Gastrocnemius medialis (tissue), 4 donors: ENCODE data around the gene ATXN7. TPM values are rescaled to one million over a fixed set of nuclear protein-coding genes. Genes with fewer than 3 reads are reported as not detected.

ENCODE experiments used
- ATAC-seq, 2 donors: fragments of 150-250 bp; one replicate each; pipeline ENCODE4 v1.9.1; 2016
- DNase-seq, 2 donors: peaks; one replicate each; pipeline ENCODE4 v3.0.0-alpha.2; 2019
- H3K27ac ChIP-seq, 4 donors: fragments of 200-600 bp; sonication (generic); 1 replicate in 1 of 4; 2 replicates in 3 of 4; pipeline ENCODE4 v1.5.1; 2016 to 2018; ENCODE audit warnings: mild to moderate bottlenecking in 2 of 4, moderate library complexity in 1 of 4
- H3K27me3 ChIP-seq, 3 donors: fragments of 200-600 bp; sonication (generic) in 2 of 3; 1 replicate in 1 of 3; 2 replicates in 2 of 3; pipeline versions ENCODE4 v1.5.1 to v1.6.0; 2016 to 2019; ENCODE audit warnings: mild to moderate bottlenecking in 1 of 3, moderate library complexity in 1 of 3
- H3K36me3 ChIP-seq, 2 donors: fragments of 200-600 bp; sonication (generic) in 1 of 2; one replicate each; pipeline ENCODE4 v1.5.1; 2017 to 2018
- H3K4me1 ChIP-seq, 2 donors: fragments of 200-600 bp; sonication (generic) in 1 of 2; one replicate each; pipeline ENCODE4 v1.5.1; 2016 to 2017; ENCODE audit warnings: mild to moderate bottlenecking in 2 of 2
- H3K4me3 ChIP-seq, 4 donors: fragments of 200-600 bp; sonication (generic) in 3 of 4; 1 replicate in 1 of 4; 2 replicates in 3 of 4; pipeline ENCODE4 v1.5.1; 2016 to 2019; ENCODE audit warnings: mild to moderate bottlenecking in 2 of 4
- H3K9me3 ChIP-seq, 3 donors: fragments of 200-600 bp; sonication (generic) in 2 of 3; 1 replicate in 1 of 3; 2 replicates in 2 of 3; pipeline ENCODE4 v1.5.1; 2016 to 2019
- POLR2A ChIP-seq, 2 donors: fragments of 450-650 bp; IDR thresholded peaks; one replicate each; pipeline ENCODE4 v1.6.1; 2017; ENCODE audit warnings: antibody characterized with exemption in 2 of 2, mild to moderate bottlenecking in 2 of 2, moderate library complexity in 2 of 2
- in situ Hi-C, 4 donors: fragments of 200-750 bp; cut with MboI; loops; one replicate each; pipeline versions ENCODE4 v1.15.0 to v1.8.0; 2017; ENCODE audit warnings: low sequenced_read_pairs in 4 of 4
- intact Hi-C: fragments of 100-400 bp; cut with DNase I; formaldehyde crosslinking; loops from one replicate; pipeline ENCODE4 v1.15.1; 2023; ENCODE audit warnings: low total_unique reads
- total RNA-seq, 4 donors: library from RNA; depleted of rRNA; stranded (reverse); fragments of >200 nt; gene quantifications; one replicate each; pipeline versions ENCODE4 v1.1.0 to v1.2.3, GENCODE V29; 2016
- TF ChIP-seq, protein P1 (sequence below), 5 experiments: fragments of 450-650 bp in 3 of 5; fragments of 200-600 bp in 2 of 5; sonication (generic) in 2 of 5; IDR thresholded peaks in 4 of 5; conservative IDR thresholded peaks in 1 of 5; 1 replicate in 4 of 5; 2 replicates in 1 of 5; pipeline ENCODE4 v1.5.1; 2016 to 2019; ENCODE audit warnings: antibody characterized with exemption in 5 of 5, mild to moderate bottlenecking in 3 of 5, moderate library complexity in 3 of 5

Gene ATXN7
- total RNA-seq, 4 donors from 2014 or later: 14.5 to 27.4 (median 23.7) TPM

DNA sequence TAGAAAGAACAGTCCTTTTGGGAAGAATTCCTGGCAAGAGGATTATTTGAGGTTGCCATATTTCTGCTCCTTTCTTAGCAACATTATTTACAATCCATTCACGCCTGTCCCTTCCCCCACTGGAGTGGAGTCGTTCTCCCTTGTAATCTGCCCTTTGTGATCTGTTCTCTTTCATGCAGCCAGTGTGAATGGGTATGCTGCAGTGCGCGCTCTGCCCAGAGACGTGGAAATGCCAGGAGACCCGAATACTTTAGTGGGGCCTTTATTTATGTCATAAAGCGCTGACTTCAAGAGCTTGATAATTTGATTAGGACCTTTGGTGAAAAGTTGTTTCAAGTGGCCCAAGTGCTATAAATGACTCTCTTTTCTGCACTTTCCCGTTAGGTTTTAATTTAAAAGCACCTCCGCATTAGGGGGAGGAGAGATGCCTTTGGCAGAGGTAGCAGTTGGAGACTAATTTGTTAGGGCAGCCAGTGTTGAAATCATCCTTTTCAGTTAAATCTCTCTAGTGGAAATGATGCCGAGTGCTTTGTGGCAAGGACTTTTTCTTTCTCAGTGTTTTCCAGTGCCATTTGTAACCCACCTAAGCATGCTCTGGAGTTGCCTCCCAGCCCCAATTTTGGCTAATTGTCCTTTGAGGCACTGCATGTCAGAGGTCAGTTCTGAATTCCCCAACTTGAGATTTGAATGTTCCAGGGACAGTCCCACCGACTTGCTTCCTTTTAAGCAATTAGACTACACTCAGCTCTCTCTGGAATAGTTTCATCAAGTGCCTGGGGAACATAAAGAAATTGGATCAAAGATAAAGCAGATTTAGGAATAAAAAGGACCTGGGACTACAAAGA, 107.2 kb downstream of the ATXN7 start:
- in situ Hi-C loops (no loop called here), intact Hi-C loops (no loop called here)
- no peak for ATAC-seq
- no peak for DNase-seq
- Histone ChIP-seq H3K4me3 (no peak overlapping the region), H3K4me1 (peaks cover 69 to 74% of the 10 kb centered on the region in 2 donors), H3K27ac (peak overlapping the region; percentile 14 to 25 (median 20)), H3K27me3 (no peaks in the 10 kb centered on the region), H3K36me3 (no peaks in the 10 kb centered on the region), H3K9me3 (no peaks in the 10 kb centered on the region)
- TF ChIP-seq, protein P1, sequence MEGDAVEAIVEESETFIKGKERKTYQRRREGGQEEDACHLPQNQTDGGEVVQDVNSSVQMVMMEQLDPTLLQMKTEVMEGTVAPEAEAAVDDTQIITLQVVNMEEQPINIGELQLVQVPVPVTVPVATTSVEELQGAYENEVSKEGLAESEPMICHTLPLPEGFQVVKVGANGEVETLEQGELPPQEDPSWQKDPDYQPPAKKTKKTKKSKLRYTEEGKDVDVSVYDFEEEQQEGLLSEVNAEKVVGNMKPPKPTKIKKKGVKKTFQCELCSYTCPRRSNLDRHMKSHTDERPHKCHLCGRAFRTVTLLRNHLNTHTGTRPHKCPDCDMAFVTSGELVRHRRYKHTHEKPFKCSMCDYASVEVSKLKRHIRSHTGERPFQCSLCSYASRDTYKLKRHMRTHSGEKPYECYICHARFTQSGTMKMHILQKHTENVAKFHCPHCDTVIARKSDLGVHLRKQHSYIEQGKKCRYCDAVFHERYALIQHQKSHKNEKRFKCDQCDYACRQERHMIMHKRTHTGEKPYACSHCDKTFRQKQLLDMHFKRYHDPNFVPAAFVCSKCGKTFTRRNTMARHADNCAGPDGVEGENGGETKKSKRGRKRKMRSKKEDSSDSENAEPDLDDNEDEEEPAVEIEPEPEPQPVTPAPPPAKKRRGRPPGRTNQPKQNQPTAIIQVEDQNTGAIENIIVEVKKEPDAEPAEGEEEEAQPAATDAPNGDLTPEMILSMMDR (IDR thresholded peaks at IDR 0.05 in 4 of 5, conservative IDR thresholded peaks at IDR 0.05 in 1 of 5): no peak
- no peak for TF ChIP-seq POLR2A (IDR thresholded peaks at IDR 0.05)

DNA sequence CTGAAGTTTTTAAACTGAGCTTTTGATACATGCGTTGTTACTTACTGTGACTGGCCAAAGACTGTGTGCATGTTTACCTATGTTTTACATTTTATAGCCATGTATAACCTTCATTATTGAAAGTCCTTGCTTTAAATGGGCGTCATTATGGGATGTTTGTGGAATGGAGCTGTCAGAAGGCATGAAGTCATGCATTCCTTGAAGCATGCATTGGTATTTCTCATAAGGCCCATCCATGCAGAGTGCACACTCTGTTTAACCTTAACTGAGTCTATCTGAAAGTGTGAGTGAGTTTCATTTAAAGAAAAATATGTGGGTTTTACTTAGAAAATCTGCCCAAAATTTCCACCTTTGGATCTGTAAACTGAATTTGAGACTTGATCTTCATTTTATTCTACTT, 108.5 kb downstream of the ATXN7 start:
- no peak for ATAC-seq
- Histone ChIP-seq H3K36me3 (no peaks in the 10 kb centered on the region), H3K27ac (peak overlapping the region in 1 of 4 donors; percentile 4), H3K4me1 (peaks cover 71 to 79% of the 10 kb centered on the region in 2 donors), H3K9me3 (no peaks in the 10 kb centered on the region), H3K27me3 (no peaks in the 10 kb centered on the region), H3K4me3 (no peak overlapping the region)
- TF ChIP-seq, protein P1 (IDR thresholded peaks at IDR 0.05 in 4 of 5, conservative IDR thresholded peaks at IDR 0.05 in 1 of 5): no peak
- TF ChIP-seq POLR2A (IDR thresholded peaks at IDR 0.05): no peak
- no peak for DNase-seq
- in situ Hi-C loops: no loop called here
- intact Hi-C loops: no loop called here

DNA sequence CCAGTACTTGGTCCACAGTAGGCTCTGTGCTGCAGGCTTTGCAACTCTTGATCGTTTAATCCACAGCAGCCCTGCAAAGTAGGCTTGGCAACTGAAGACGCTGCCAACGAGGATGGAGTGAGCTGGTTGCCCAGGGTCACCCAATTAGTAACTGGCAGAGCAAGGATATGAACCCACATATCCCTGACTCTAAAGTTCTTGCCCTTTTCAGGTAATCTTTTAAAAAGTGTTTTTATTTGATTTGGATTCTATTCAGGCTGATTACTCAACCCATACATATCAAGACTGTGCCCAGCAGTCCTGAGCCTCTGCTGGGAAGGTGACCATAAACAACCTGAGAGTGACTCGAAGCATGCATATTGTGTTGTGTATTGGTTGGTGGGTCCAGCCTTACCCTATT, 109.3 kb downstream of the ATXN7 start:
- TF ChIP-seq POLR2A (IDR thresholded peaks at IDR 0.05): no peak
- TF ChIP-seq, protein P1 (IDR thresholded peaks at IDR 0.05 in 4 of 5, conservative IDR thresholded peaks at IDR 0.05 in 1 of 5): no peak
- intact Hi-C loops: no loop called here
- Histone ChIP-seq H3K4me3 (no peak overlapping the region), H3K4me1 (peaks cover 71 to 79% of the 10 kb centered on the region in 2 donors), H3K27ac (no peak overlapping the region), H3K9me3 (no peaks in the 10 kb centered on the region), H3K36me3 (no peaks in the 10 kb centered on the region), H3K27me3 (no peaks in the 10 kb centered on the region)
- no peak for DNase-seq
- in situ Hi-C loops: no loop called here
- ATAC-seq: no peak

DNA sequence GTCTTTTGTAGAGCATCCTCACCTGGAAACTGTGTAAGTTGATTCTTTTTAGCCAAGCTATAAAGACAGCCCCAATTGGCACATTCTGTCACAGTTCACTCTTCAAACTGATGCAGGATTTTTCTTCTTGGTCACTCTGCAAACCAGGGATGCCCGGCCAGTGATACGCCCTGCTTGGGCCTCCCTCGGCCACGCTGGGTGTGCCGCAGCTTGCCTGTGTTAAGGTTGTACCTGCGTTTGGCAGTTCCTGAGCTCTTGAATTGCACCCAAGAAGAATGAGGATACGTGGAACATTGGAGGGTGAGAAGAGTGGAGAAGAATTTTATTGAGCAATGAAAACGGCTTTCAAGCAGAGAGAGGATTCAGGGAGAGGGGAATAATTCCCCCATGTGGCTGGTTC, 109.7 kb downstream of the ATXN7 start:
- in situ Hi-C loops (no loop called here), intact Hi-C loops (no loop called here)
- Histone ChIP-seq H3K4me3 (no peak overlapping the region), H3K27me3 (no peaks in the 10 kb centered on the region), H3K4me1 (peaks cover 71 to 78% of the 10 kb centered on the region in 2 donors), H3K9me3 (no peaks in the 10 kb centered on the region), H3K36me3 (no peaks in the 10 kb centered on the region), H3K27ac (no peak overlapping the region)
- DNase-seq (no peak), ATAC-seq (no peak)
- TF ChIP-seq POLR2A (IDR thresholded peaks at IDR 0.05): no peak
- TF ChIP-seq, protein P1 (IDR thresholded peaks at IDR 0.05 in 4 of 5, conservative IDR thresholded peaks at IDR 0.05 in 1 of 5): no peak
